ENCODE data around the gene AKAP3.

The AKAP3 gene

GRCh38 chr12:4591180-4591687 lies 57.6 kb downstream of the AKAP3 start:
- DNase-seq: no peak

GRCh38 chr12:4589941-4590340 lies 58.9 kb downstream of the AKAP3 start:
- DNase-seq: no peak

- DNase-seq: no peak
Measured at GRCh38 chr12:4588916-4589315, 59.9 kb downstream of the AKAP3 start.

- no peak for DNase-seq
Measured at GRCh38 chr12:4587108-4587507, 61.7 kb downstream of the AKAP3 start.

GRCh38 chr12:4586500-4586899 lies 62.4 kb downstream of the AKAP3 start:
- no peak for DNase-seq

- DNase-seq: peak; percentile 8
Measured at GRCh38 chr12:4584896-4585295, 64.0 kb downstream of the AKAP3 start.

GRCh38 chr12:4584281-4584680 lies 64.6 kb downstream of the AKAP3 start:
- no peak for DNase-seq

- DNase-seq: no peak
Measured at GRCh38 chr12:4580281-4580688, 68.6 kb downstream of the AKAP3 start.

GRCh38 chr12:4579305-4580102 lies 69.3 kb downstream of the AKAP3 start:
- DNase-seq: no peak

- DNase-seq: no peak
Measured at GRCh38 chr12:4572680-4573079, 76.2 kb downstream of the AKAP3 start.

GRCh38 chr12:4569261-4569660 lies 79.6 kb downstream of the AKAP3 start:
- no peak for DNase-seq

GRCh38 chr12:4567073-4567881 lies 81.6 kb downstream of the AKAP3 start:
- no peak for DNase-seq

- no peak for DNase-seq
Measured at GRCh38 chr12:4566474-4566873, 82.4 kb downstream of the AKAP3 start.

All from stimulated activated CD8-positive, alpha-beta memory T cell treated with anti-CD3 and anti-CD28 coated beads, Interleukin-4, amount 100 ng/mL, for 48 hours (primary cell).